GM18511 (cell line): ENCODE data around the gene BSND.
"Not testable (repeated sequence)": the region's sequence is repeated elsewhere in the genome, so short reads cannot be mapped to it uniquely, and the experiment has no call there.

Experiments used
- ATAC-seq: cut with Tn5 transposase; IDR thresholded peaks from one replicate; pipeline ENCODE4 v1.9.1; 2021; ENCODE audit warnings: mild to moderate bottlenecking, moderate library complexity; ENCODE audit not compliant: unreplicated experiment

Gene BSND

DNA sequence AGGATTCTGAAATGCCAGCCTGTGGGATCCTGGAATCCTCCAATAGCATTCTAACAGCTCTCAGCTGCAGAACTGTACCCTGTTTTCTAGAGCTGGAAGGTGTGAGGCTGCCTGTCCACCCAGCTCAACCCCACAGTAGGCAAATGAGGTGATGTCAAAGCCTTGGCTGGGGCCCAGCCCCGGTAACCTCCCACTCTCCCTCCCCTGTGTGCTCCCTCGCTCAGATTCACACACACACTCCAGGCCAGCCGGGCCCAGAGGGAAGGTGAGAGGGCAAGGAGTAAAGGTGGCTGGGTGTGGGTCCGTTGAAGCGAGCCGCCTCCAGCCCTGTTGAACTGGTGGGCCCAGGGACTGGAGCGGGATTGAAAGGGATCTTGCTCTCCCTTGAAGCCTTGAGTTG, at the start of gene BSND:
Gene BSND (plus strand): TSS at position 257 of the 400 bp plus-strand sequence. CDS start 254 bp downstream, outside the sequence.
- no peak for ATAC-seq

DNA sequence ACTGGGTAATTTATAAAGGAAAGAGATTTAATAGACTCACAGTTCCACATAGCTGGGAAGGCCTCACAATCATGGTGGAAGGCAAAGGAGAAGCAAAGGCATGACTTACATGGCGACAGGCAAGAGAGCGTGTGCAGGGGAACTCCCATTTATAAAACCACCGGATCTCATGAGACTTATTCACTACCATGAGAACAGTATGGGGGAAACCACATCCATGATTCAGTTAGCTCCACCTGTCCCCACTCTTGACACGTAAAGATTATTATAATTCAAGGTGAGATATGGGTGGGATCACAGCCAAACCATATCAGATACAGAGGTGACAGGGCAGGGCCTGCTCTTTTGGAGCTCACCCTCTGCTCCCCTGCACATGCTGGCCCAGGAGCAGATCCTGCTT, 49.7 kb upstream of the BSND start:
- no peak for ATAC-seq

- ATAC-seq = no peak
Observed at GRCh38 chr1:54950006-54950368, 48.7 kb upstream of the BSND start.

GRCh38 chr1:54950369-54951163, 48.2 kb upstream of the BSND start:
- peak; percentile 69 for ATAC-seq

DNA sequence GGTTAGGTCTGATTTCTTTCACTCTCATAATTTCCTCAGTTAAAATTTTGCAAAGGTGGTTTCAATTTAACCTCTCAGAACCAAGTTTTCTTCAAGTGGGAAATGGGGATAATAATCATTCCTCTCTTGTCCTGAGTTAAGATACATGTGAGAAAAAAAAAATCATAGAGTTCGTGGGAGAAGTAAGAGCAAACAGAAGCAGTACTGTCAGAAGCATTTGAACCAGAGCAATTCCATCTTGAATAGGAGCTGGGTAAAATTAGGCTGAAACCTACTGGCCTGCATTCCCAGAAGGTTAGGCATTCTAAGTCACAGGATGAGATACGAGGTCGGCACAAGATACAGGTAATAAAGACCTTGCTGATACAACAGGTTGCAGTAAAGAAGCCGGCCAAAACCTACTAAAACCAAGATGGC, 46.9 kb upstream of the BSND start:
- no peak for ATAC-seq

- ATAC-seq = no peak
Observed at GRCh38 chr1:54952950-54953718, 45.6 kb upstream of the BSND start.

GRCh38 chr1:54953846-54954245, 44.9 kb upstream of the BSND start:
- no peak for ATAC-seq

DNA sequence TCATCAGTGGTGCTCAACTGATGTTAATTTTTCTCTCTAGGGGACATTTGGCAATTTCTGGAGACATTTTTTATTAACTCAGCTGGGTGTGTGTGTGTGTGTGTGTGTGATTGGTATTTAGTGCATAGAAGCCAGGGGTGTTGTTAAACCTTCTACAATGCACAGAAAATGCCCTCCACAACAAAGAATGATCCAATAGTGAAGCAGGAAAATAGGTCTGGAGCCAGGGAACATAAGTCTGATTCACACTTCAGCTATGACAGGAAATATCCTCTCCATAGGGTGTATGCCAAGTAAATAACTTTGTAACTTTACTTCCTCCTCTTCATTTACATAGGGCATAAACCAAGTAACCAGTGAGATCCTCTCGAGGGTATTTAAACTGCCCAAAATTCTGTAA, 43.4 kb upstream of the BSND start:
- ATAC-seq = no peak

- no peak for ATAC-seq
Observed at GRCh38 chr1:54956726-54957125, 42.0 kb upstream of the BSND start.

DNA sequence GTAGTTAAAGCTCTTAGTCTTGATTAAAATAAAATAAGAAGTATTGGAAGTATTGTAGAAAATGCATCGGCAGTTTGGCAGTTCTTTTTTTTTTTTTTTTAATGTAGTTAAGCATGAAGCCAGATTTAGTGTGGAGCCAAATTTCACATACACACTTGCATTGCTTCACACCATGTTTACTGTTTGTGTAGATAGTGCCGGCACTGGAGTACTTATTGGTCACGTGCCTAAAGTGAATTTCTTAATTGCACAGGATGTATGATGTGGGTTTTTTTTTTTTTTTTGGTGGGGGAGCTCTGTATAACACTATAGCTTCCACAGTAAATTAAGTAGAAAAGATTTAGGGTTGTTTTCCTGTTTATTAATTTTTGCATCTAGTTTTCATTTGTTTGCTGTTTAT, 39.5 kb upstream of the BSND start:
- no peak for ATAC-seq

- no peak for ATAC-seq
Observed at GRCh38 chr1:54962612-54963395, 35.9 kb upstream of the BSND start.

DNA sequence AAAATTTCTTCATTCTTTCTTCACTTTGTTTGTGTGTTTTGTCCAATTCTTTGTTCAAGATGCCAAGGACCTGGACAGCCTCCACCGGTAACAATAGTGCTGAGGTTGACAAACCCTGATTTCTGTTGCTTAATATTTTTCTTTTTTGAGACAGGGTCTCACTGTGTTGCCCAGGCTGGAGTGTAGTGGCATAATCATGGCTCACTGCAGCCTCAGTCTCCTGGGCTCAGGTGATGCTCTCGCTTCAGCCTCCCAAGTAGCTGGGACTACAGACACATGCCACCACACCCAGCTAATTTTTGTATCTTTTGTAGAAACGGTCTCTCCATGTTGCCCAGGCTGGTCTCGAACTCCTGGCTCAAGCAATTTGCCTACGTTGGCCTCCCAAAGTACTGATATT, 34.9 kb upstream of the BSND start:
- ATAC-seq = not testable (repeated sequence)

DNA sequence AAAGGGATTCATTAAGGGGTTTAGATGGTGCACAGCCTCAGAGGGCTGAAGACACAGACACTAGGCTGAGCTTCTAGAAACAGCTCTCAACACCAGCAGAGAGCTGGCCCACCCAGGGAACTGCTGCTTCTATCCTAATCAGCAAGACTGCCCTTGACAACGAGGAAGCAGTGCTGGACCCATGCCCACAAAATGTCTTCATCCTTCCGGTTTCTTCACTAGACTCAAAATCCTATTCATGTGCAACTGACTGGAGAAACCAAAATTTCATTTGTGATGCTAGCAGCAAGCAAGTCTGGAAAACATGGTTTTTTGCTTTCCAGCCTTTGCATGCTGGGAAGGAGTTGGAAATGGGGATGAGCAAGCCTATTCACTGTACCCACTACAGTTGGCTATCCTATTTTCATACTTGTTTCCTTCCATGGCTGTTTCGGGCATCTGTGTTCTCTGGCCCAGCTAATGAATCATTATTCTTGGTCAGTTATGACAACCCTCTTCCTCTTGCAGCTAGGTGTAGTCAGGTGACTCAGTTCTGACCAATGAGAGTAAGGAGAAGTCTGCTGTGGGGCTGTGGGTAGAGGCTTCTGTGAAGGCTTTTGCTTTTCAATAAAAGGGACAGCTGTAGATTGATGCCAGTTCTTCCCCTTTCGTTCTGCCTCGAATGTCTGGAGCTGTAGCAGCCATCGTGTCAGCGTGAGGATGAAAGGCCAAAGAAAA, 33.0 kb upstream of the BSND start:
- ATAC-seq = peak; percentile 95

DNA sequence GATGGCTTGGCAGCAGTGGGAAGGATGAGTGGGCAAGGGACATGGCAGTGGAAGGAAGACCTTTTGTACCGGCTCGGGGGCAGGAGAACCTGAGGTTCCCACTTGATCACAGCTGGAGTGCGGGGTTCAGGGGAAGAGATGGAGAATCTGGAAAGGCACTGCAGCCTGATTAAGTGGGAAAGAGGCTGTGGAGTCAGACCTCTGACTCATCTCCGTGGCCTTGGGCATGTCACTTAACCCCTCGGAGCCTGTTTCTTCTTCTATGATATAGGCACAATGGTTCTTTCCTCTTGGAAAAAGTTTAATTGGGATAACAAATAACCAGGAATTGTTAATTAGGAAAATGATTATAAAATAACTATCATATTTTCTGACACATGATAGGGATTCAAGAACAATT, 31.4 kb upstream of the BSND start:
- ATAC-seq = no peak

DNA sequence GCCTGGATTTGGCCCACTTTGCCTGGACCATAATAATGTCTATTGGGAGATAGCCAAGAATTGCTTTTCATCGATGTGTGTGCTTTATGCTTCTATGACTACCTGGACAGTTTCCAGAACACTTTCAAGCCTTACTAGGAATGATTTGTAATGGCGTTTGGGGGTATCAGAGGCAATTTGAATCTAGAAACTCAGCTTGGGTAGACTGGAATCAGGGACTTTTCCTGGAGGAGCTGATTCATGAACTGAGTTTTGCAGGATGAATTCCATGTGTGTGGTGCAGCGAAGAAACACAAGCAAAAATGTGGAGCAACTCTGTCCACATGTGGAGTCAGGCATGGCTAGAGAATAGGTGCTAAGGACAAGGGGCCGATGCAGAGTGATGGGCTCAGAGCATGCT, 30.2 kb upstream of the BSND start:
- no peak for ATAC-seq

DNA sequence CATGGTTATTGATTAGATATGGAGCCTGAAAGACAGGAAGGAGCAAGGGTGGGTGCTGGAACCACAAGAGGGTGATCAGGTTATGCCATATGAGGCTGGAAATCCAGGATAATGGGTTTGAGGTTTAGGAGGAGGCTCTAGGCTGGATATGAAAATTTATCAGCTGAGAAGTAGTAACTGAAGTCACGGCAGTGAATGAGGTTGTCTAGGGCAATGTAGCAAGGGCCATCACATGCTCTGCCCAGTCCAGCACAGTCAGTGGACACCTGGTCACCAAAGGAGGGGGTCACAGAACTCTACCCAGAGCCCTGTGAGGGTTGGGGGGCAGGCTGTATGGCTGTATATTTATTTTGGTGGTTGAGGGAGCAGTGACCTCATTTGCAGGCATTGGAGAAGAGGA, 28.9 kb upstream of the BSND start:
- ATAC-seq = no peak

DNA sequence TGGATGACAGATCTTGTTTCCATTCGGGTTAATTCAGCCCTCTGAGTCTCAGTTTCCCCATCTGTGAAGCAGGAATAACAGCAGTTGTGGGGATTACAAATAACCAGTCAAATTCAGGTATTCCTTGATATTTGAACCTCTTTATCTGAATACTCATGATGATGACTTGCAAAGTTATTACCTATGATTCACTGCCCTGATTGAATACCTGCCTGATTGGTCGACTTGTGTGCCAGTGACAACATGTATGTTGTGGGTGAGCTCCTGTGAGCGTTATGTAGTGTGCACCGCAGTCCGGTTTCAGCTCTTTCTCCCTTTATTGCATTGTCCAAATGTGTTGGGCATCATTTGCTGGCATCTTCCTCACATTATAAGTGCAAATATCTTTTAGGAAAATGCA, 27.8 kb upstream of the BSND start:
- ATAC-seq = no peak

GRCh38 chr1:54971317-54971791, 27.4 kb upstream of the BSND start:
- ATAC-seq = peak; percentile 91

GRCh38 chr1:54972436-54972835, 26.3 kb upstream of the BSND start:
- no peak for ATAC-seq

GRCh38 chr1:54973205-54973921, 25.4 kb upstream of the BSND start:
- ATAC-seq = no peak
